CD14-positive monocyte (primary cell): ENCODE data around the gene PDZRN3. TPM values are rescaled to one million over a fixed set of nuclear protein-coding genes. Genes with fewer than 3 reads are reported as not detected.

Experiments used
- DNase-seq, 3 donors: peaks; one replicate each; pipeline ENCODE4 v3.0.0-alpha.2; 2011 to 2022
- H2AFZ ChIP-seq: 2 replicates; pipeline ENCODE4 v1.6.0; 2012; ENCODE audit warnings: mild to moderate bottlenecking, low read depth, low read length, inconsistent platforms; ENCODE audit not compliant: insufficient read depth, poor library complexity, severe bottlenecking
- H3K27ac ChIP-seq, 2 donors: 1 replicate in 1 of 2; 2 replicates in 1 of 2; pipeline ENCODE4 v1.5.1; 2012 to 2013; ENCODE audit warnings: low read length in 2 of 2, control low read depth in 1 of 2, inconsistent platforms in 1 of 2, low read depth in 1 of 2, mild to moderate bottlenecking in 1 of 2
- H3K27me3 ChIP-seq, 2 donors: one replicate each; pipeline versions ENCODE4 v1.6.0 to v1.6.1; 2011 to 2013; ENCODE audit warnings: low read length in 2 of 2; ENCODE audit not compliant: control insufficient read depth in 2 of 2, insufficient read depth in 2 of 2
- H3K36me3 ChIP-seq, 2 donors: replicated peaks in 1 of 2; 1 replicate in 1 of 2; 2 replicates in 1 of 2; pipeline versions ENCODE4 v1.5.1 to v1.6.1; 2012 to 2013; ENCODE audit warnings: low read length in 2 of 2, control low read depth in 1 of 2, inconsistent platforms in 1 of 2, mild to moderate bottlenecking in 1 of 2; ENCODE audit not compliant: insufficient read depth in 2 of 2, control insufficient read depth in 1 of 2
- H3K4me1 ChIP-seq, 2 donors: 1 replicate in 1 of 2; 2 replicates in 1 of 2; pipeline versions ENCODE4 v1.5.1 to v1.6.1; 2012 to 2013; ENCODE audit warnings: low read length in 2 of 2, control low read depth in 1 of 2, inconsistent platforms in 1 of 2, mild to moderate bottlenecking in 1 of 2, moderate library complexity in 1 of 2; ENCODE audit not compliant: insufficient read depth in 2 of 2, control insufficient read depth in 1 of 2
- H3K4me2 ChIP-seq: replicated peaks from 2 replicates; pipeline ENCODE3; 2012; ENCODE audit warnings: low read length, moderate library complexity, mild to moderate bottlenecking; ENCODE audit not compliant: poor library complexity, severe bottlenecking; ENCODE audit errors: extremely low read depth
- H3K4me3 ChIP-seq, 3 experiments: fragments of 200-600 bp in 1 of 3; sonication (generic) in 1 of 3; replicated peaks in 1 of 3; 1 replicate in 2 of 3; 2 replicates in 1 of 3; pipeline ENCODE4 v1.5.1; 2011 to 2013; ENCODE audit warnings: low read length in 3 of 3, mild to moderate bottlenecking in 3 of 3, control low read depth in 2 of 3, low read depth in 2 of 3, inconsistent platforms in 1 of 3, moderate library complexity in 1 of 3
- H3K79me2 ChIP-seq: 2 replicates; pipeline ENCODE4 v1.6.0; 2012; ENCODE audit warnings: mild to moderate bottlenecking, control low read depth, inconsistent platforms, low read length, moderate library complexity; ENCODE audit not compliant: insufficient read depth
- H3K9ac ChIP-seq: 2 replicates; pipeline ENCODE4 v1.6.0; 2017; ENCODE audit warnings: low read length, mild to moderate bottlenecking; ENCODE audit not compliant: insufficient read depth, poor library complexity, severe bottlenecking
- H3K9me3 ChIP-seq, 2 donors: replicated peaks in 1 of 2; 1 replicate in 1 of 2; 2 replicates in 1 of 2; pipeline versions ENCODE4 v1.5.1 to v1.6.1; 2012 to 2013; ENCODE audit warnings: low read length in 2 of 2, control low read depth in 1 of 2; ENCODE audit not compliant: control insufficient read depth in 1 of 2, insufficient read depth in 1 of 2
- H4K20me1 ChIP-seq: 2 replicates; pipeline ENCODE4 v1.6.0; 2012; ENCODE audit warnings: mild to moderate bottlenecking, low read length, control low read depth, moderate library complexity; ENCODE audit not compliant: insufficient read depth
- H3K27ac Mint-ChIP-seq, 7 donors: one replicate each; pipeline ENCODE4 v1.8.0; 2020; ENCODE audit warnings: mild to moderate bottlenecking in 7 of 7, mixed read lengths in 7 of 7, moderate library complexity in 6 of 7, inconsistent platforms in 2 of 7
- H3K27me3 Mint-ChIP-seq, 3 donors: one replicate each; pipeline ENCODE4 v1.8.0; 2021 to 2022; ENCODE audit warnings: low read depth in 3 of 3, mild to moderate bottlenecking in 3 of 3, mixed read lengths in 3 of 3, moderate library complexity in 3 of 3, inconsistent platforms in 1 of 3
- H3K36me3 Mint-ChIP-seq, 2 donors: one replicate each; pipeline ENCODE4 v1.8.0; 2020; ENCODE audit warnings: mixed read lengths in 2 of 2, inconsistent platforms in 1 of 2, mild to moderate bottlenecking in 1 of 2
- H3K4me1 Mint-ChIP-seq: one replicate; pipeline ENCODE4 v1.8.0; 2020; ENCODE audit warnings: mild to moderate bottlenecking, mixed read lengths
- H3K4me3 Mint-ChIP-seq, 2 donors: one replicate each; pipeline ENCODE4 v1.8.0; 2020; ENCODE audit warnings: mild to moderate bottlenecking in 2 of 2, mixed read lengths in 2 of 2, moderate library complexity in 1 of 2
- H3K9me3 Mint-ChIP-seq, 7 donors: one replicate each; pipeline ENCODE4 v1.8.0; 2020 to 2022; ENCODE audit warnings: mixed read lengths in 7 of 7, mild to moderate bottlenecking in 6 of 7, moderate library complexity in 6 of 7, inconsistent platforms in 2 of 7
- CTCF ChIP-seq: fragments of 200-600 bp; IDR thresholded peaks from one replicate; pipeline ENCODE4 v1.8.0; 2022; ENCODE audit warnings: antibody characterized with exemption, mild to moderate bottlenecking
- WGBS: methylation state at CpG from one replicate; pipeline ENCODE4 v1.1.5; 2013; ENCODE audit warnings: missing lambda C conversion rate; ENCODE audit not compliant: insufficient coverage; 5-methylcytosine and 5-hydroxymethylcytosine counted together
- intact Hi-C, 2 donors: fragments of 100-400 bp; cut with micrococcal nuclease; formaldehyde crosslinking; loops; one replicate each; pipeline versions ENCODE4 v1.15.0 to v1.15.1; 2023
- polyA plus RNA-seq, 3 donors: library from polyadenylated mRNA; depleted of rRNA in 1 of 3; unstranded in 2 of 3; stranded (reverse) in 1 of 3; fragments of 300-500 nt in 2 of 3; fragments of >200 nt in 1 of 3; fragmentation: Illumina TruSeq in 2 of 3; gene quantifications; 1 replicate in 2 of 3; 2 replicates in 1 of 3; pipeline ENCODE4 v1.2.3, GENCODE V29; 2012 to 2021

The PDZRN3 gene
- polyA plus RNA-seq, 3 donors = not detected

GRCh38 chr3:73391984-73392383 lies 232.8 kb downstream of the PDZRN3 start:
- no peak overlapping the region for H3K4me3 Mint-ChIP-seq

GRCh38 chr3:73389928-73390327 lies 234.8 kb downstream of the PDZRN3 start:
- H3K36me3 ChIP-seq = no peaks in the 10 kb centered on the region
- no peak for DNase-seq
- TF ChIP-seq CTCF = no peak
- no peak overlapping the region for H3K4me3 ChIP-seq
- intact Hi-C loops = no loop called here
- no peaks in the 10 kb centered on the region for H3K4me1 ChIP-seq
- Mint-ChIP-seq H3K9me3 (peaks cover 0 to 6% (median 5%) of the 10 kb centered on the region in 7 donors), H3K36me3 (no peaks in the 10 kb centered on the region), H3K4me1 (no peaks in the 10 kb centered on the region), H3K4me3 (no peak overlapping the region), H3K27me3 (peaks cover 2 to 6% (median 5%) of the 10 kb centered on the region in 3 donors), H3K27ac (no peak overlapping the region)
- no peak overlapping the region for H3K4me2 ChIP-seq
- 60% methylated on average over 1 of the region's 1 CpG for WGBS
- no peak overlapping the region for H2AFZ ChIP-seq
- H4K20me1 ChIP-seq = no peaks in the 10 kb centered on the region
- no peak overlapping the region for H3K9ac ChIP-seq
- H3K27me3 ChIP-seq = no peaks in the 10 kb centered on the region
- H3K9me3 ChIP-seq = peaks cover under 1 to 3% of the 10 kb centered on the region in 2 donors
- H3K79me2 ChIP-seq = no peaks in the 10 kb centered on the region
- no peak overlapping the region for H3K27ac ChIP-seq

More at GRCh38 chr3:73391984-73392383, 232.8 kb downstream of the PDZRN3 start:
- no peaks in the 10 kb centered on the region for H3K79me2 ChIP-seq
- H3K27ac ChIP-seq = no peak overlapping the region
- 90% methylated on average over 6 of the region's 9 CpGs for WGBS
- H2AFZ ChIP-seq = no peak overlapping the region
- peaks cover 4 to 8% (median 5%) of the 10 kb centered on the region in 3 donors for H3K27me3 Mint-ChIP-seq
- H3K9me3 ChIP-seq = no peaks in the 10 kb centered on the region
- no peaks in the 10 kb centered on the region for H3K36me3 Mint-ChIP-seq
- H3K9ac ChIP-seq = no peak overlapping the region
- H3K27ac Mint-ChIP-seq = no peak overlapping the region
- H3K4me1 ChIP-seq = no peaks in the 10 kb centered on the region
- H3K9me3 Mint-ChIP-seq = peaks cover 0 to 5% (median 3%) of the 10 kb centered on the region in 7 donors
- H3K27me3 ChIP-seq = no peaks in the 10 kb centered on the region
- no peak for DNase-seq
- H3K4me1 Mint-ChIP-seq = no peaks in the 10 kb centered on the region
- intact Hi-C loops = no loop called here
- H3K4me2 ChIP-seq = no peak overlapping the region
- no peak for TF ChIP-seq CTCF
- H4K20me1 ChIP-seq = no peaks in the 10 kb centered on the region
- H3K36me3 ChIP-seq = no peaks in the 10 kb centered on the region
- H3K4me3 ChIP-seq = no peak overlapping the region
